ENCODE measurements around the gene CARNS1. TPM values are rescaled to one million over a fixed set of nuclear protein-coding genes. Genes with fewer than 3 reads are reported as not detected.

The CARNS1 gene
- total RNA-seq, 2 experiments from 2014 or later = 9.9 to 10.0 TPM

- TF ChIP-seq, protein P1, sequence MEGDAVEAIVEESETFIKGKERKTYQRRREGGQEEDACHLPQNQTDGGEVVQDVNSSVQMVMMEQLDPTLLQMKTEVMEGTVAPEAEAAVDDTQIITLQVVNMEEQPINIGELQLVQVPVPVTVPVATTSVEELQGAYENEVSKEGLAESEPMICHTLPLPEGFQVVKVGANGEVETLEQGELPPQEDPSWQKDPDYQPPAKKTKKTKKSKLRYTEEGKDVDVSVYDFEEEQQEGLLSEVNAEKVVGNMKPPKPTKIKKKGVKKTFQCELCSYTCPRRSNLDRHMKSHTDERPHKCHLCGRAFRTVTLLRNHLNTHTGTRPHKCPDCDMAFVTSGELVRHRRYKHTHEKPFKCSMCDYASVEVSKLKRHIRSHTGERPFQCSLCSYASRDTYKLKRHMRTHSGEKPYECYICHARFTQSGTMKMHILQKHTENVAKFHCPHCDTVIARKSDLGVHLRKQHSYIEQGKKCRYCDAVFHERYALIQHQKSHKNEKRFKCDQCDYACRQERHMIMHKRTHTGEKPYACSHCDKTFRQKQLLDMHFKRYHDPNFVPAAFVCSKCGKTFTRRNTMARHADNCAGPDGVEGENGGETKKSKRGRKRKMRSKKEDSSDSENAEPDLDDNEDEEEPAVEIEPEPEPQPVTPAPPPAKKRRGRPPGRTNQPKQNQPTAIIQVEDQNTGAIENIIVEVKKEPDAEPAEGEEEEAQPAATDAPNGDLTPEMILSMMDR (IDR thresholded peaks at IDR 0.05) = no peak
- no peaks in the 10 kb centered on the region for H3K9me3 ChIP-seq (ENCODE audit: control insufficient read depth in 1 of 2, insufficient read depth in 1 of 2, low read length in 2 of 2)
- intact Hi-C loops (cut with DNase I, micrococcal nuclease) = loop anchor here in 1 of 2 experiments (2.0 kb wide), 1 partner anchor 28 kb away; no protein-coding TSS in a partner anchor
- H3K27ac ChIP-seq (ENCODE audit: low read depth in 1 of 2, low read length in 2 of 2) = peak overlapping the region; percentile 41 to 84
- POLR2A ChIA-PET = interaction anchor here (0.7 to 3.5 kb wide), 11 partner anchors 14 to 79 kb away, joined by 3 to 136 read pairs (median 9); partner anchors contain the start of genes AIP, PTPRCAP, RAD9A and RPS6KB2
- DNase-seq (no peak), ATAC-seq (ENCODE audit: poor library complexity) (no peak)
- peaks cover 88% of the 10 kb centered on the region for H3K4me1 ChIP-seq (ENCODE audit: insufficient read depth, low read length)
- Mint-ChIP-seq H3K27ac (peak overlapping the region; percentile 98), H3K36me3 (ENCODE audit: low read depth) (peaks cover 54% of the 10 kb centered on the region), H3K9me3 (no peaks in the 10 kb centered on the region), H3K27me3 (no peaks in the 10 kb centered on the region), H3K4me1 (ENCODE audit: low read depth) (peaks cover 80% of the 10 kb centered on the region), H3K4me3 (peak overlapping the region; percentile 88)
- H3K4me3 ChIP-seq (ENCODE audit: low read length) = peak overlapping the region; percentile 100
- peaks cover 48% of the 10 kb centered on the region for H3K36me3 ChIP-seq (ENCODE audit: insufficient read depth, low read length)
- H3K27me3 ChIP-seq (ENCODE audit: control insufficient read depth in 1 of 2, insufficient read depth in 2 of 2, low read length in 2 of 2) = no peaks in the 10 kb centered on the region
- CTCF ChIA-PET = interaction anchor here (0.6 to 1.9 kb wide), 11 partner anchors 10 to 79 kb away, joined by 3 to 8 read pairs (median 4); partner anchors contain the start of genes AIP, POLD4 and RAD9A
These were observed 9.0 kb upstream of the CARNS1 start for GRCh38 chr11:67406420-67406968.

- intact Hi-C loops (cut with DNase I, micrococcal nuclease) = loop anchor here in 1 of 2 experiments (2.0 kb wide), 1 partner anchor 28 kb away; no protein-coding TSS in a partner anchor
- Histone ChIP-seq H3K27ac (ENCODE audit: low read depth in 1 of 2, low read length in 2 of 2) (peak overlapping the region; percentile 41 to 84), H3K36me3 (ENCODE audit: insufficient read depth, low read length) (peaks cover 48% of the 10 kb centered on the region), H3K27me3 (ENCODE audit: control insufficient read depth in 1 of 2, insufficient read depth in 2 of 2, low read length in 2 of 2) (no peaks in the 10 kb centered on the region), H3K4me1 (ENCODE audit: insufficient read depth, low read length) (peaks cover 92% of the 10 kb centered on the region), H3K4me3 (ENCODE audit: low read length) (peak overlapping the region; percentile 100), H3K9me3 (ENCODE audit: control insufficient read depth in 1 of 2, insufficient read depth in 1 of 2, low read length in 2 of 2) (no peaks in the 10 kb centered on the region)
- POLR2A ChIA-PET = interaction anchor here (0.7 to 3.5 kb wide), 15 partner anchors 9 to 98 kb away, joined by 3 to 136 read pairs (median 8); partner anchors contain the start of genes AIP, CORO1B, PITPNM1 and PTPRCAP
- peaks cover 84% of the 10 kb centered on the region for H3K4me1 Mint-ChIP-seq (ENCODE audit: low read depth)
- peak overlapping the region; percentile 98 for H3K27ac Mint-ChIP-seq
- CTCF ChIA-PET = interaction anchor here (0.5 to 1.9 kb wide), 15 partner anchors 9 to 99 kb away, joined by 3 to 8 read pairs (median 4); partner anchors contain the start of genes AIP, PITPNM1, POLD4 and RAD9A
- peaks cover 54% of the 10 kb centered on the region for H3K36me3 Mint-ChIP-seq (ENCODE audit: low read depth)
- no peaks in the 10 kb centered on the region for H3K9me3 Mint-ChIP-seq
- H3K4me3 Mint-ChIP-seq = peak overlapping the region; percentile 88
- ATAC-seq (ENCODE audit: poor library complexity) (no peak), DNase-seq (peak in 5 of 14 experiments; percentile 41 to 73 (median 51))
- no peaks in the 10 kb centered on the region for H3K27me3 Mint-ChIP-seq
- TF ChIP-seq, protein P1 (IDR thresholded peaks at IDR 0.05) = no peak
These were observed 8.3 kb upstream of the CARNS1 start for GRCh38 chr11:67406969-67407687.

- H3K4me1 Mint-ChIP-seq (ENCODE audit: low read depth) = peaks cover 89% of the 10 kb centered on the region
- peaks cover 54% of the 10 kb centered on the region for H3K36me3 Mint-ChIP-seq (ENCODE audit: low read depth)
- H3K27me3 Mint-ChIP-seq = no peaks in the 10 kb centered on the region
- no peak for DNase-seq
- intact Hi-C loops (cut with DNase I, micrococcal nuclease) = loop anchor here (2.0 kb wide), 2 partner anchors 27 to 29 kb away; partner anchors contain the start of gene PTPRCAP (in 1 of the 2)
- Histone ChIP-seq H3K4me1 (ENCODE audit: insufficient read depth, low read length) (peaks cover 92% of the 10 kb centered on the region), H3K36me3 (ENCODE audit: insufficient read depth, low read length) (peaks cover 48% of the 10 kb centered on the region), H3K9me3 (ENCODE audit: control insufficient read depth in 1 of 2, insufficient read depth in 1 of 2, low read length in 2 of 2) (no peaks in the 10 kb centered on the region), H3K4me3 (ENCODE audit: low read length) (peak overlapping the region; percentile 100), H3K27me3 (ENCODE audit: control insufficient read depth in 1 of 2, insufficient read depth in 2 of 2, low read length in 2 of 2) (no peaks in the 10 kb centered on the region), H3K27ac (ENCODE audit: low read depth in 1 of 2, low read length in 2 of 2) (peak overlapping the region; percentile 65 to 84)
- H3K9me3 Mint-ChIP-seq = no peaks in the 10 kb centered on the region
- no peak for ATAC-seq (ENCODE audit: poor library complexity)
- ChIA-PET CTCF (interaction anchor here (0.5 to 1.9 kb wide), 12 partner anchors 9 to 98 kb away, joined by 3 to 8 read pairs (median 4); partner anchors contain the start of genes AIP, PITPNM1, POLD4 and RAD9A), POLR2A (interaction anchor here (0.6 to 3.5 kb wide), 17 partner anchors 8 to 180 kb away, joined by 3 to 136 read pairs (median 9); partner anchors contain the start of genes AIP, CORO1B, PITPNM1 and POLD4)
- peak overlapping the region; percentile 88 for H3K4me3 Mint-ChIP-seq
- TF ChIP-seq, protein P1 (IDR thresholded peaks at IDR 0.05) = no peak
- H3K27ac Mint-ChIP-seq = peak overlapping the region; percentile 98
These were observed 7.8 kb upstream of the CARNS1 start for GRCh38 chr11:67407688-67408163.
